Measurements from ENCODE around the gene PCDHB12. TPM values are rescaled to one million over a fixed set of nuclear protein-coding genes. Genes with fewer than 3 reads are reported as not detected.
"Not testable (repeated sequence)": the region's sequence is repeated elsewhere in the genome, so short reads cannot be mapped to it uniquely, and the experiment has no call there.

The PCDHB12 gene
- total and polyA plus RNA-seq, 2 of the 13 experiments (the other 11 are each of a cell fraction or from before 2014, with no cell fraction given) = 0.03 to 0.04 TPM

DNA sequence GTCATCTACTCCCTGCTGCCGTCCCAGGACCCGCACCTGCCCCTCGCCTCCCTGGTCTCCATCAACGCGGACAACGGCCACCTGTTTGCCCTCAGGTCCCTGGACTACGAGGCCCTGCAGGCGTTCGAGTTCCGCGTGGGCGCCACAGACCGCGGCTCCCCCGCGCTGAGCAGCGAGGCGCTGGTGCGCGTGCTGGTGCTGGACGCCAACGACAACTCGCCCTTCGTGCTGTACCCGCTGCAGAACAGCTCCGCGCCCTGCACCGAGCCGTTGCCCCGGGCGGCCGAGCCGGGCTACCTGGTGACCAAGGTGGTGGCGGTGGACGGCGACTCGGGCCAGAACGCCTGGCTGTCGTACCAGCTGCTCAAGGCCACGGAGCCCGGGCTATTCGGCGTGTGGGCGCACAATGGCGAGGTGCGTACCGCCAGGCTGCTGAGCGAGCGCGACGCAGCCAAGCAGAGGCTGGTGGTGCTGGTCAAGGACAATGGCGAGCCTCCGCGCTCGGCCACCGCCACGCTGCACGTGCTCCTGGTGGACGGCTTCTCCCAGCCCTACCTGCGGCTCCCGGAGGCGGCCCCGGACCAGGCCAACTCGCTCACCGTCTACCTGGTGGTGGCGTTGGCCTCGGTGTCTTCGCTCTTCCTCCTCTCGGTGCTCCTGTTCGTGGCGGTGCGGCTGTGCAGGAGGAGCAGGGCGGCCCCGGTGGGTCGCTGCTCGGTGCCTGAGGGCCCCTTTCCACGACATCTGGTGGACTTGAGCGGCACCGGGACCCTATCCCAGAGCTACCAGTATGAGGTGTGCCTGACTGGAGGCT, 34.0 kb upstream of the PCDHB12 start:
- in situ Hi-C loops (cut with HindIII; ENCODE audit: extremely low pct_ligation_motif_present, low pct_unique_long_range_greater_than_20kb); H3K4me2 ChIP-seq (ENCODE audit: low read depth, low read length); H3K27ac ChIP-seq (ENCODE audit: extremely low read length, insufficient read depth, low read length); POLR2A ChIA-PET; ATAC-seq; BruUV-seq (replicated peaks); H3K4me1 ChIP-seq (ENCODE audit: insufficient read depth, low read length); H2AFZ ChIP-seq (ENCODE audit: low read length); H4K20me1 ChIP-seq (ENCODE audit: insufficient read depth, low read length); H3K36me3 ChIP-seq (replicated peaks in 1 of 2; ENCODE audit: control insufficient read depth in 1 of 2, insufficient read depth in 2 of 2, low read length in 2 of 2); DNase-seq (ENCODE audit: low spot score); H3K27me3 ChIP-seq (ENCODE audit: control insufficient read depth in 1 of 2, insufficient read depth in 2 of 2, low read length in 2 of 2); H3K79me2 ChIP-seq (ENCODE audit: insufficient read depth, low read length); H3K9me3 ChIP-seq (ENCODE audit: low read length); H3K9ac ChIP-seq (ENCODE audit: insufficient read depth, low read depth, low read length); CTCF ChIA-PET (ENCODE audit: low intra/inter-chr PET ratio, low total read pairs); FAIRE-seq; intact Hi-C loops (cut with micrococcal nuclease; ENCODE audit: unreplicated experiment); H3K4me3 ChIP-seq (replicated peaks in 1 of 3; ENCODE audit: insufficient read depth in 1 of 3, low read depth in 2 of 3, low read length in 3 of 3): not testable (repeated sequence)
- 79% methylated on average over 33 of the region's 79 CpGs for WGBS (ENCODE audit: low lambda C conversion rate)

DNA sequence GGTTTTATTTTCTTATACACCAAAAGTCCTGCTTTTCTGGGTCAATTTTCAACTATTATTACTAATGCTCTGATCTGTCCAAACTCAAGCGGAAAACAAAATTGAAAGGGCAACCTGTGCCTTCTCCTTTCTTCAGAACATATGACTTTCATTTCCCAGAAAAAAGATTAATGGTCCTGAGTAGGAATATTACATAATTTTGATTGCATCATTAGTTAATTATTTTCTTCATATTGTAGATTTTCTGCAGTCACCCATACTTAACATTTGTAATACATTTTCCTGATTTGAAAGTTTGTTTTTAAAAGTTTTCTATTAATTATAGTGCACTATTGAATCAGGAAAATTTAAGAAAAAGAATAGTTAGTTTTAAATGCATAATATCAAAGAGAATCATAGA, 32.6 kb upstream of the PCDHB12 start:
- ChIA-PET CTCF (ENCODE audit: low intra/inter-chr PET ratio, low total read pairs) (no interaction called here), POLR2A (no interaction called here)
- peak; percentile 47; the same call in 1 of the 2 replicates for TF ChIP-seq ATF7 (IDR thresholded peaks at IDR 0.05)
- no peak for TF ChIP-seq ATF7 (CRISPR knock-in tag; IDR thresholded peaks at IDR 0.05)
- TF ChIP-seq MIER3 (CRISPR knock-in tag; IDR thresholded peaks at IDR 0.05; ENCODE audit: borderline replicate concordance) = no peak
- no peak for TF ChIP-seq RFX3 (CRISPR knock-in tag; IDR thresholded peaks at IDR 0.05)
- TF ChIP-seq CEBPB (IDR thresholded peaks at IDR 0.05; ENCODE audit: borderline replicate concordance, low read depth, low read length) = peak; percentile 10; the same call in 1 of the 2 replicates
- TF ChIP-seq MYNN (CRISPR knock-in tag; IDR thresholded peaks at IDR 0.05; ENCODE audit: low read depth) = no peak
- TF ChIP-seq IKZF1 (IDR thresholded peaks at IDR 0.05) = no peak
- TF ChIP-seq ZNF446 (CRISPR knock-in tag; IDR thresholded peaks at IDR 0.05) = no peak
- TF ChIP-seq PAX8 (CRISPR knock-in tag; IDR thresholded peaks at IDR 0.05; ENCODE audit: borderline replicate concordance) = no peak
- no peak for TF ChIP-seq MTA3 (CRISPR knock-in tag; IDR thresholded peaks at IDR 0.05)
- Histone ChIP-seq H4K20me1 (ENCODE audit: insufficient read depth, low read length) (no peaks in the 10 kb centered on the region), H2AFZ (ENCODE audit: low read length) (no peak overlapping the region), H3K9me3 (ENCODE audit: low read length) (no peaks in the 10 kb centered on the region), H3K4me2 (ENCODE audit: low read depth, low read length) (no peak overlapping the region), H3K9ac (ENCODE audit: insufficient read depth, low read depth, low read length) (no peak overlapping the region), H3K4me3 (replicated peaks in 1 of 3; ENCODE audit: insufficient read depth in 1 of 3, low read depth in 2 of 3, low read length in 3 of 3) (no peak overlapping the region), H3K36me3 (replicated peaks in 1 of 2; ENCODE audit: control insufficient read depth in 1 of 2, insufficient read depth in 2 of 2, low read length in 2 of 2) (no peaks in the 10 kb centered on the region), H3K79me2 (ENCODE audit: insufficient read depth, low read length) (no peaks in the 10 kb centered on the region), H3K27me3 (ENCODE audit: control insufficient read depth in 1 of 2, insufficient read depth in 2 of 2, low read length in 2 of 2) (no peaks in the 10 kb centered on the region; a peak in 1 of 5 replicates), H3K27ac (ENCODE audit: extremely low read length, insufficient read depth, low read length) (no peak overlapping the region), H3K4me1 (ENCODE audit: insufficient read depth, low read length) (no peaks in the 10 kb centered on the region)
- BruUV-seq (replicated peaks) = no TSS peak
- FAIRE-seq (no peak), DNase-seq (ENCODE audit: low spot score) (no peak), ATAC-seq (no peak)
- intact Hi-C loops (cut with micrococcal nuclease; ENCODE audit: unreplicated experiment) = no loop called here
- WGBS (ENCODE audit: low lambda C conversion rate) = 0% methylated on average over 1 of the region's 1 CpG
- in situ Hi-C loops (cut with HindIII; ENCODE audit: extremely low pct_ligation_motif_present, low pct_unique_long_range_greater_than_20kb) = no loop called here
